ENCODE data around the gene ATXN1.

- TF ChIP-seq PATZ1 (CRISPR knock-in tag; IDR thresholded peaks at IDR 0.05; ENCODE audit: borderline replicate concordance) (no peak), ZFP30 (CRISPR knock-in tag; IDR thresholded peaks at IDR 0.05) (no peak)
These were observed 225.7 kb downstream of the ATXN1 start for GRCh38 chr6:16535564-16535963.
